Vagina (tissue), 2 donors: ENCODE measurements around the gene GPC2.

ENCODE experiments used
- POLR2AphosphoS5 ChIP-seq, 2 donors: sonication (generic); formaldehyde crosslinking; IDR thresholded peaks; one replicate each; pipeline ENCODE4 v1.9.0; 2017; ENCODE audit warnings: antibody characterized with exemption in 2 of 2, mild to moderate bottlenecking in 2 of 2, low read depth in 1 of 2; ENCODE audit not compliant: insufficient read depth in 1 of 2
- TF ChIP-seq, protein P1 (sequence below), 3 experiments: fragments of 450-650 bp in 2 of 3; fragments of 200-600 bp in 1 of 3; sonication (generic) in 1 of 3; IDR thresholded peaks; one replicate each; pipeline ENCODE4 v1.5.1; 2017 to 2019; ENCODE audit warnings: antibody characterized with exemption in 3 of 3, mild to moderate bottlenecking in 2 of 3, moderate library complexity in 2 of 3

DNA sequence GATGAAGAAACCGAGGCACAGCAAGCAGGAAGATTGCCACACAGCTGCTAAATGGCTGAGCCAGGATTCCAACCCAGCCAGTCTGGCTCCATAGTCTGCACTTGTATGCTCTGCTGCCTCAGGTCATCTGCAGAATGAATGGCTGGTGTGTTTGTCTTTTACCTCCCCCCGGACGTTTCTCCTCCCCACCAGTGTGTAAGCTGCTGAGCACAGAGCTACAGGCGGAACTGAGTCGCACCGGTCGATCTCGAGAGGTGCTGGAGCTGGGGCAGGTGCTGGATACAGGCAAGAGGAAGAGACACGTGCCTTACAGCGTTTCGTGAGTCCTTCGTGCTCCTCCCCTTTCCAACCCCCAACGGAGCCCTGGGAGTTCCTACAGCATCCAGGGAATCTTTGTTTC, 55.1 kb downstream of the GPC2 start:
- no peak for TF ChIP-seq POLR2AphosphoS5 (IDR thresholded peaks at IDR 0.05; ENCODE audit: insufficient read depth in 1 of 2, low read depth in 1 of 2)
- TF ChIP-seq, protein P1, sequence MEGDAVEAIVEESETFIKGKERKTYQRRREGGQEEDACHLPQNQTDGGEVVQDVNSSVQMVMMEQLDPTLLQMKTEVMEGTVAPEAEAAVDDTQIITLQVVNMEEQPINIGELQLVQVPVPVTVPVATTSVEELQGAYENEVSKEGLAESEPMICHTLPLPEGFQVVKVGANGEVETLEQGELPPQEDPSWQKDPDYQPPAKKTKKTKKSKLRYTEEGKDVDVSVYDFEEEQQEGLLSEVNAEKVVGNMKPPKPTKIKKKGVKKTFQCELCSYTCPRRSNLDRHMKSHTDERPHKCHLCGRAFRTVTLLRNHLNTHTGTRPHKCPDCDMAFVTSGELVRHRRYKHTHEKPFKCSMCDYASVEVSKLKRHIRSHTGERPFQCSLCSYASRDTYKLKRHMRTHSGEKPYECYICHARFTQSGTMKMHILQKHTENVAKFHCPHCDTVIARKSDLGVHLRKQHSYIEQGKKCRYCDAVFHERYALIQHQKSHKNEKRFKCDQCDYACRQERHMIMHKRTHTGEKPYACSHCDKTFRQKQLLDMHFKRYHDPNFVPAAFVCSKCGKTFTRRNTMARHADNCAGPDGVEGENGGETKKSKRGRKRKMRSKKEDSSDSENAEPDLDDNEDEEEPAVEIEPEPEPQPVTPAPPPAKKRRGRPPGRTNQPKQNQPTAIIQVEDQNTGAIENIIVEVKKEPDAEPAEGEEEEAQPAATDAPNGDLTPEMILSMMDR (IDR thresholded peaks at IDR 0.05) = no peak
